WTC11 (cell line): ENCODE measurements around the gene GDA. TPM values are rescaled to one million over a fixed set of nuclear protein-coding genes. Genes with fewer than 3 reads are reported as not detected.

Experiments used
- ATAC-seq: fragments of 200-7000 bp; cut with Tn5 transposase; 2 replicates; pipeline ENCODE4 v1.10.0; 2021; ENCODE audit warnings: mild to moderate bottlenecking, moderate library complexity
- CTCF ChIA-PET: fragments of 300-600 bp; sonication (Branson Sonifier 250); formaldehyde crosslinking; loops from one replicate; lab custom pipeline; 2021; ENCODE audit warnings: antibody characterized with exemption; lab: Charles Lee
- POLR2A ChIA-PET: fragments of 350-600 bp; sonication (Branson Sonifier 250); formaldehyde crosslinking; loops from one replicate; lab custom pipeline; 2021; ENCODE audit warnings: antibody characterized with exemption; lab: Charles Lee
- DNase-seq: peaks from one replicate; pipeline ENCODE4 v3.0.0; 2021; ENCODE audit warnings: low spot score
- H3K27ac Mint-ChIP-seq: 2 replicates; pipeline ENCODE4 v1.8.0; 2021; ENCODE audit warnings: mixed read lengths
- H3K27me3 Mint-ChIP-seq: 2 replicates; pipeline ENCODE4 v1.8.0; 2021; ENCODE audit warnings: low read depth, mild to moderate bottlenecking, moderate library complexity, mixed read lengths
- H3K36me3 Mint-ChIP-seq: 2 replicates; pipeline ENCODE4 v1.8.0; 2021; ENCODE audit warnings: mixed read lengths
- H3K4me1 Mint-ChIP-seq: 2 replicates; pipeline ENCODE4 v1.8.0; 2022; ENCODE audit warnings: mixed read lengths
- H3K4me3 Mint-ChIP-seq: 2 replicates; pipeline ENCODE4 v1.8.0; 2021; ENCODE audit warnings: mild to moderate bottlenecking, moderate library complexity, mixed read lengths
- H3K9me3 Mint-ChIP-seq: 2 replicates; pipeline ENCODE4 v1.8.0; 2021; ENCODE audit warnings: mixed read lengths
- AR ChIP-seq: fragments of 250-450 bp; sonication (Bioruptor Pico); IDR thresholded peaks from 2 replicates; pipeline ENCODE4 v1.9.0; 2021; ENCODE audit warnings: mild to moderate bottlenecking
- E2F1 ChIP-seq: sonication (generic); formaldehyde crosslinking; IDR thresholded peaks from 2 replicates; pipeline ENCODE4 v1.8.0; 2022; ENCODE audit warnings: mild to moderate bottlenecking, missing genetic modification reagents
- JAZF1 ChIP-seq: fragments of 250-450 bp; sonication (Bioruptor Pico); IDR thresholded peaks from 2 replicates; pipeline ENCODE4 v1.9.0; 2021; ENCODE audit warnings: moderate library complexity, mild to moderate bottlenecking, inconsistent platforms
- JUN ChIP-seq: sonication (generic); formaldehyde crosslinking; IDR thresholded peaks from 2 replicates; pipeline ENCODE4 v1.8.0; 2023; ENCODE audit warnings: mild to moderate bottlenecking, missing genetic modification reagents
- MLX ChIP-seq: sonication (generic); formaldehyde crosslinking; IDR thresholded peaks from 2 replicates; pipeline ENCODE4 v1.8.1; 2023; ENCODE audit warnings: mild to moderate bottlenecking, missing genetic modification reagents, moderate library complexity
- NFE2L1 ChIP-seq: sonication (generic); formaldehyde crosslinking; IDR thresholded peaks from 2 replicates; pipeline ENCODE4 v1.8.1; 2023; ENCODE audit warnings: missing genetic modification reagents
- PREB ChIP-seq: sonication (generic); formaldehyde crosslinking; IDR thresholded peaks from 2 replicates; pipeline ENCODE4 v1.8.1; 2022; ENCODE audit warnings: mild to moderate bottlenecking, missing genetic modification reagents, moderate library complexity, borderline replicate concordance
- RORB ChIP-seq: fragments of 250-450 bp; sonication (Bioruptor Pico); IDR thresholded peaks from 2 replicates; pipeline ENCODE4 v1.9.0; 2021; ENCODE audit warnings: mild to moderate bottlenecking
- TEAD4 ChIP-seq: sonication (generic); formaldehyde crosslinking; IDR thresholded peaks from 2 replicates; pipeline ENCODE4 v1.8.0; 2022; ENCODE audit warnings: mild to moderate bottlenecking, missing genetic modification reagents
- ZNF263 ChIP-seq: sonication (generic); formaldehyde crosslinking; IDR thresholded peaks from 2 replicates; pipeline ENCODE4 v1.8.1; 2022; ENCODE audit warnings: low read depth, mild to moderate bottlenecking, moderate library complexity, missing genetic modification reagents
- ZNF512 ChIP-seq: sonication (generic); formaldehyde crosslinking; IDR thresholded peaks from 2 replicates; pipeline ENCODE4 v1.8.1; 2022; ENCODE audit warnings: missing genetic modification reagents, borderline replicate concordance
- ZNF532 ChIP-seq: fragments of 250-450 bp; sonication (Bioruptor Pico); IDR thresholded peaks from 2 replicates; pipeline ENCODE4 v1.9.0; 2021; ENCODE audit warnings: mild to moderate bottlenecking, borderline replicate concordance
- total RNA-seq: library from RNA; stranded (reverse); gene quantifications from 3 replicates; pipeline ENCODE4 v1.2.3, GENCODE V29; 2021
- TF ChIP-seq, protein P1 (sequence below): sonication (generic); formaldehyde crosslinking; conservative IDR thresholded peaks from 2 replicates; pipeline ENCODE4 v1.8.1; 2023; ENCODE audit warnings: mild to moderate bottlenecking, low read depth, missing genetic modification reagents, moderate library complexity
- TF ChIP-seq, protein P2 (sequence below): sonication (generic); formaldehyde crosslinking; IDR thresholded peaks from 2 replicates; pipeline ENCODE4 v1.8.0; 2022; ENCODE audit warnings: mild to moderate bottlenecking, missing genetic modification reagents

GDA gene
- total RNA-seq, 1 experiment from 2014 or later, result 0.68 TPM

GRCh38 chr9:72200452-72200851 is 51.2 kb downstream of the GDA start:
- POLR2A ChIA-PET, result no interaction called here
- H3K4me3 Mint-ChIP-seq, result no peak overlapping the region
- ATAC-seq, result no peak
- CTCF ChIA-PET, result interaction anchor here (1.3 kb wide), 1 partner anchor 161 kb away, joined by 3 read pairs; no protein-coding TSS in a partner anchor
- no peak overlapping the region for H3K27ac Mint-ChIP-seq
- TF ChIP-seq JAZF1 (CRISPR knock-in tag) (no peak), NFE2L1 (CRISPR knock-in tag) (no peak), ZNF512 (CRISPR knock-in tag) (0 out of 2 replicates have a peak, but pooled peaks have one; percentile 1), E2F1 (CRISPR knock-in tag) (no peak), PREB (CRISPR knock-in tag) (no peak), MLX (CRISPR knock-in tag) (no peak)
- TF ChIP-seq, protein P1, sequence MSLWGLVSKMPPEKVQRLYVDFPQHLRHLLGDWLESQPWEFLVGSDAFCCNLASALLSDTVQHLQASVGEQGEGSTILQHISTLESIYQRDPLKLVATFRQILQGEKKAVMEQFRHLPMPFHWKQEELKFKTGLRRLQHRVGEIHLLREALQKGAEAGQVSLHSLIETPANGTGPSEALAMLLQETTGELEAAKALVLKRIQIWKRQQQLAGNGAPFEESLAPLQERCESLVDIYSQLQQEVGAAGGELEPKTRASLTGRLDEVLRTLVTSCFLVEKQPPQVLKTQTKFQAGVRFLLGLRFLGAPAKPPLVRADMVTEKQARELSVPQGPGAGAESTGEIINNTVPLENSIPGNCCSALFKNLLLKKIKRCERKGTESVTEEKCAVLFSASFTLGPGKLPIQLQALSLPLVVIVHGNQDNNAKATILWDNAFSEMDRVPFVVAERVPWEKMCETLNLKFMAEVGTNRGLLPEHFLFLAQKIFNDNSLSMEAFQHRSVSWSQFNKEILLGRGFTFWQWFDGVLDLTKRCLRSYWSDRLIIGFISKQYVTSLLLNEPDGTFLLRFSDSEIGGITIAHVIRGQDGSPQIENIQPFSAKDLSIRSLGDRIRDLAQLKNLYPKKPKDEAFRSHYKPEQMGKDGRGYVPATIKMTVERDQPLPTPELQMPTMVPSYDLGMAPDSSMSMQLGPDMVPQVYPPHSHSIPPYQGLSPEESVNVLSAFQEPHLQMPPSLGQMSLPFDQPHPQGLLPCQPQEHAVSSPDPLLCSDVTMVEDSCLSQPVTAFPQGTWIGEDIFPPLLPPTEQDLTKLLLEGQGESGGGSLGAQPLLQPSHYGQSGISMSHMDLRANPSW (CRISPR knock-in tag), result no peak
- TF ChIP-seq, all 79 proteins: peak for 1
- DNase-seq, result no peak
- Mint-ChIP-seq H3K4me1 (peaks cover 3% of the 10 kb centered on the region; the same call in 1 of the 2 replicates), H3K9me3 (no peaks in the 10 kb centered on the region; the same call in 1 of the 2 replicates), H3K36me3 (no peaks in the 10 kb centered on the region), H3K27me3 (no peaks in the 10 kb centered on the region; the same call in 1 of the 2 replicates)

GRCh38 chr9:72202009-72202408 is 52.8 kb downstream of the GDA start:
- POLR2A ChIA-PET, result no interaction called here
- no peak for DNase-seq
- no peak overlapping the region for H3K27ac Mint-ChIP-seq
- H3K9me3 Mint-ChIP-seq, result no peaks in the 10 kb centered on the region; the same call in 1 of the 2 replicates
- H3K36me3 Mint-ChIP-seq, result no peaks in the 10 kb centered on the region
- no peaks in the 10 kb centered on the region; the same call in 1 of the 2 replicates for H3K27me3 Mint-ChIP-seq
- no peak for ATAC-seq
- TF ChIP-seq JUN (CRISPR knock-in tag) (no peak), RORB (CRISPR knock-in tag) (no peak)
- TF ChIP-seq, all 79 proteins: peak for 0
- Mint-ChIP-seq H3K4me3 (no peak overlapping the region), H3K4me1 (peaks cover 3% of the 10 kb centered on the region; the same call in 1 of the 2 replicates)
- CTCF ChIA-PET, result interaction anchor here (2.6 kb wide), 1 partner anchor 163 kb away, joined by 11 read pairs; no protein-coding TSS in a partner anchor

- no peaks in the 10 kb centered on the region; the same call in 1 of the 2 replicates for H3K27me3 Mint-ChIP-seq
- DNase-seq, result peak; percentile 26
- no peak overlapping the region for H3K27ac Mint-ChIP-seq
- ChIA-PET POLR2A (no interaction called here), CTCF (interaction anchor here (0.6 to 2.6 kb wide), 11 partner anchors 9 to 641 kb away, joined by 3 to 13 read pairs (median 4); no protein-coding TSS in a partner anchor)
- no peaks in the 10 kb centered on the region for H3K4me1 Mint-ChIP-seq
- ATAC-seq, result peak; percentile 99
- H3K9me3 Mint-ChIP-seq, result no peaks in the 10 kb centered on the region
- H3K36me3 Mint-ChIP-seq, result no peaks in the 10 kb centered on the region
- H3K4me3 Mint-ChIP-seq, result no peak overlapping the region
- TF ChIP-seq ZNF263 (CRISPR knock-in tag) (no peak), ZNF532 (CRISPR knock-in tag) (no peak), AR (CRISPR knock-in tag) (no peak), TEAD4 (CRISPR knock-in tag) (no peak)
- TF ChIP-seq, protein P2, sequence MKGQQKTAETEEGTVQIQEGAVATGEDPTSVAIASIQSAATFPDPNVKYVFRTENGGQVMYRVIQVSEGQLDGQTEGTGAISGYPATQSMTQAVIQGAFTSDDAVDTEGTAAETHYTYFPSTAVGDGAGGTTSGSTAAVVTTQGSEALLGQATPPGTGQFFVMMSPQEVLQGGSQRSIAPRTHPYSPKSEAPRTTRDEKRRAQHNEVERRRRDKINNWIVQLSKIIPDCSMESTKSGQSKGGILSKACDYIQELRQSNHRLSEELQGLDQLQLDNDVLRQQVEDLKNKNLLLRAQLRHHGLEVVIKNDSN, result 0 out of 2 replicates have a peak, but pooled peaks have one; percentile 24
Observed at GRCh38 chr9:72203205-72203803, 54.1 kb downstream of the GDA start.
